Measurements from ENCODE around the gene MXD1. TPM values are rescaled to one million over a fixed set of nuclear protein-coding genes. Genes with fewer than 3 reads are reported as not detected.

Gene MXD1
- total RNA-seq, 1 donor from 2014 or later: 3.9 TPM

DNA sequence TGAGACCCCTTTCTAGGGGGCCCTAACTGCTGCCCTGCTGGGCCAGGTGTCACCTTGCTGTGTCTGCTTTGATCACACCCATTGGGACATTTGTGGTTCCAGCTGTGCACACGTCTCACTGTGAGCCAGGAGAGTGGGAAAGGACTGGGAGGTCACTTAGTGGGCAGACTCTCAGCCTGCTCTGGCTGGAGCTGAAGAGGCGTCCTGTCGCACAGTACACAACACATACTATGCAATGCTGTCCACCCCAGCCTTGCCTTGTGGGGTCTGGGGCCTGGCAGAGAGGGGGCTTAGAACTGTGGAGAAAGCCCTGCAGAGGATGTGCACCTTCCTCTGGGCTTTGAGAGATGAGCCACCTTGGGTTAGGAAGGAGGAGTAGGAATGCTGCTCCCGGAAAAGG lies 71.8 kb downstream of the MXD1 start:
- Histone ChIP-seq H3F3A (ENCODE audit: low read depth) (no peaks in the 10 kb centered on the region), H3K36me3 (no peaks in the 10 kb centered on the region), H3K4me3 (no peak overlapping the region), H3K27ac (no peak overlapping the region), H3K9me3 (ENCODE audit: low read depth) (no peaks in the 10 kb centered on the region), H3K27me3 (no peaks in the 10 kb centered on the region), H4K20me1 (ENCODE audit: low read depth) (no peaks in the 10 kb centered on the region), H3K9ac (no peak overlapping the region), H3K4me2 (no peak overlapping the region), H3K4me1 (no peaks in the 10 kb centered on the region), H2AFZ (replicated peaks) (no peak overlapping the region), H3K79me2 (ENCODE audit: low read depth) (no peaks in the 10 kb centered on the region)
- H3K4me1 Mint-ChIP-seq: no peaks in the 10 kb centered on the region
- no peak for DNase-seq (ENCODE audit: low spot score)
- no peak overlapping the region for H3K4me3 Mint-ChIP-seq
- H3K27me3 Mint-ChIP-seq (ENCODE audit: insufficient read depth, low read depth): peaks cover 2% of the 10 kb centered on the region
- H3K36me3 Mint-ChIP-seq: no peaks in the 10 kb centered on the region
- H3K27ac Mint-ChIP-seq: no peak overlapping the region
- TF ChIP-seq EZH2phosphoT487 (IDR thresholded peaks at IDR 0.05): no peak
- TF ChIP-seq CTCF (IDR thresholded peaks at IDR 0.05): no peak
- no peak for TF ChIP-seq EZH2 (IDR thresholded peaks at IDR 0.05)
- no peaks in the 10 kb centered on the region for H3K9me3 Mint-ChIP-seq

- Mint-ChIP-seq H3K4me3 (no peak overlapping the region), H3K4me1 (peaks cover 4% of the 10 kb centered on the region), H3K27me3 (ENCODE audit: insufficient read depth, low read depth) (peaks cover 2% of the 10 kb centered on the region), H3K27ac (no peak overlapping the region), H3K36me3 (peaks cover 2% of the 10 kb centered on the region), H3K9me3 (no peaks in the 10 kb centered on the region)
- Histone ChIP-seq H3K27me3 (no peaks in the 10 kb centered on the region), H3K36me3 (no peaks in the 10 kb centered on the region), H2AFZ (replicated peaks) (no peak overlapping the region), H3K27ac (no peak overlapping the region), H3K79me2 (ENCODE audit: low read depth) (no peaks in the 10 kb centered on the region), H3F3A (ENCODE audit: low read depth) (no peaks in the 10 kb centered on the region), H3K4me2 (no peak overlapping the region), H3K4me3 (no peak overlapping the region), H3K9me3 (ENCODE audit: low read depth) (no peaks in the 10 kb centered on the region), H4K20me1 (ENCODE audit: low read depth) (no peaks in the 10 kb centered on the region), H3K4me1 (no peaks in the 10 kb centered on the region), H3K9ac (no peak overlapping the region)
- TF ChIP-seq CTCF (IDR thresholded peaks at IDR 0.05): no peak
- no peak for TF ChIP-seq EZH2 (IDR thresholded peaks at IDR 0.05)
- no peak for TF ChIP-seq EZH2phosphoT487 (IDR thresholded peaks at IDR 0.05)
- DNase-seq (ENCODE audit: low spot score): no peak
Measured at GRCh38 chr2:69988086-69988635, 73.3 kb downstream of the MXD1 start.

DNA sequence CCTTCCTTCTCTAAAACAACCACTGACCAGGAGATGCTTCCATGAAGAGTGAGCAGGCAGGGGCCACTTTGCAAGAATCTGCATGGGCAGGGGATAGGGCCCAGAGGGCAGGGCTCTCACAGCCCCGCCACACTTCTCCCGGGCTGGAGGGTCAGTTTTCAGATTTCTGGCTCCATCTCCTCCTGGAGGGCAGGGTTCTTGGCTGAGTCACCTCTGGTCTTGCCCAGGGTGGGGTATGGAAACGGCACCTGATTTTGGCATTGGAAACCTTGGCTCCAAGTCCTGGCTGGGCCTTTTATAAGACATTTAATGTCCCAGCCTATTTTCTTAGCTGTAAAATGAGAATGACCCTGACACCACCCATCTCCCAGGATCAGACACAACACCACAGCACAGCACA lies 74.1 kb downstream of the MXD1 start:
- DNase-seq (ENCODE audit: low spot score): no peak
- Histone ChIP-seq H3K4me2 (no peak overlapping the region), H3K4me1 (no peaks in the 10 kb centered on the region), H4K20me1 (ENCODE audit: low read depth) (no peaks in the 10 kb centered on the region), H3K36me3 (no peaks in the 10 kb centered on the region), H3K27me3 (no peaks in the 10 kb centered on the region), H3K27ac (no peak overlapping the region), H3F3A (ENCODE audit: low read depth) (no peaks in the 10 kb centered on the region), H3K4me3 (no peak overlapping the region), H3K9ac (no peak overlapping the region), H3K9me3 (ENCODE audit: low read depth) (no peaks in the 10 kb centered on the region), H3K79me2 (ENCODE audit: low read depth) (no peaks in the 10 kb centered on the region), H2AFZ (replicated peaks) (no peak overlapping the region)
- TF ChIP-seq EZH2 (IDR thresholded peaks at IDR 0.05) (no peak), EZH2phosphoT487 (IDR thresholded peaks at IDR 0.05) (no peak), CTCF (IDR thresholded peaks at IDR 0.05) (no peak)
- H3K27me3 Mint-ChIP-seq (ENCODE audit: insufficient read depth, low read depth): peaks cover 2% of the 10 kb centered on the region
- H3K36me3 Mint-ChIP-seq: peaks cover 5% of the 10 kb centered on the region
- no peak overlapping the region for H3K27ac Mint-ChIP-seq
- H3K9me3 Mint-ChIP-seq: no peaks in the 10 kb centered on the region
- peaks cover 5% of the 10 kb centered on the region for H3K4me1 Mint-ChIP-seq
- no peak overlapping the region for H3K4me3 Mint-ChIP-seq

Data from neural progenitor cell (in vitro differentiated cells).